Measurements from ENCODE around the gene FADD. TPM values are rescaled to one million over a fixed set of nuclear protein-coding genes. Genes with fewer than 3 reads are reported as not detected.

Gene FADD
- total and polyA plus RNA-seq, 2 donors (not counting 3 experiments of a cell fraction or from before 2014, with no cell fraction given): 35.4 to 45.1 TPM

DNA sequence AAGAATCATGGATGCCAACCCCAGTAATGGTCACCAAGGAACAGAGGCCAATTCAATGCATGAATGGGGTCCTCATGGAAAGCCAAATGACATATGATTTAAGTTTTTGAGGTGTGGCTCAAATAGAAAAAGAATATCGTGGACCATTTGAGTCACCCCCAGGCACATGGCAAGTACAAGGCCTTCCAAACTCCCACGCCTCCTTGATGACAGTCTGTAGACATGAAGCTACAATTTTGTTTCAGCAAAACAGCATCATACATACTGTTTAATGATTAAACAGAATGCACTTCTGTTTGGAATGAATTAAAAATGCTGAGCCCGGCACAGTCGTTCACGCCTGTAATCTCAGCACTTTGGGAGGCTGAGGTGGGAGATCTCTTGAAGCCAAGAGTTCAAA lies 7.4 kb downstream of the FADD start:
- POLR2A ChIA-PET: no interaction called here
- H3K4me3 ChIP-seq (replicated peaks in 1 of 3; ENCODE audit: insufficient read depth in 1 of 3, low read depth in 1 of 3, low read length in 3 of 3): no peak overlapping the region
- H3K4me2 ChIP-seq (ENCODE audit: insufficient read depth, low read length): no peak overlapping the region
- DNase-seq (ENCODE audit: low read depth, low spot score): no peak
- H3K4me1 ChIP-seq (ENCODE audit: control insufficient read depth, extremely low read depth, insufficient read depth, low read length): peaks cover under 1% of the 10 kb centered on the region
- no peak overlapping the region for H3K27ac ChIP-seq (ENCODE audit: insufficient read depth, low read depth, low read length)
- TF ChIP-seq MYC (IDR thresholded peaks at IDR 0.05; ENCODE audit: low read depth, low read length) (no peak), EZH2 (IDR thresholded peaks at IDR 0.05; ENCODE audit: borderline replicate concordance, low read depth, low read length, severe bottlenecking) (no peak), POLR2A (IDR thresholded peaks at IDR 0.05; ENCODE audit: low read depth, low read length) (no peak), JUN (IDR thresholded peaks at IDR 0.05; ENCODE audit: borderline replicate concordance, insufficient read depth, insufficient read length, low read depth) (no peak), CTCF (IDR thresholded peaks at IDR 0.05; ENCODE audit: extremely low read depth in 1 of 2, insufficient read depth in 1 of 2, low read depth in 1 of 2, low read length in 2 of 2) (no peak), MAX (IDR thresholded peaks at IDR 0.05; ENCODE audit: insufficient read depth, insufficient read length) (no peak), POLR2AphosphoS5 (IDR thresholded peaks at IDR 0.05; ENCODE audit: insufficient read depth, low read depth, low read length) (no peak), GATA2 (IDR thresholded peaks at IDR 0.05; ENCODE audit: insufficient read depth, insufficient read length, low read depth, low read length) (no peak), FOS (IDR thresholded peaks at IDR 0.05; ENCODE audit: borderline replicate concordance, insufficient read depth, low read length) (no peak)
- peaks cover 23% of the 10 kb centered on the region for H3K79me2 ChIP-seq (ENCODE audit: control insufficient read depth, insufficient read depth, low read length)
- H4K20me1 ChIP-seq (replicated peaks; ENCODE audit: control insufficient read depth, extremely low read depth, insufficient read depth, low read length): no peaks in the 10 kb centered on the region
- no peak overlapping the region for H2AFZ ChIP-seq (ENCODE audit: low read depth, low read length)
- no peaks in the 10 kb centered on the region for H3K9me3 ChIP-seq (replicated peaks; ENCODE audit: control insufficient read depth, insufficient read depth, low read length)
- intact Hi-C loops (cut with micrococcal nuclease): no loop called here
- no peak overlapping the region for H3K9ac ChIP-seq (replicated peaks; ENCODE audit: extremely low read depth, insufficient read depth, low read length)
- no peaks in the 10 kb centered on the region for H3K27me3 ChIP-seq (ENCODE audit: control insufficient read depth in 2 of 2, insufficient read depth in 2 of 2, low read length in 2 of 2)
- H3K9me1 ChIP-seq (replicated peaks; ENCODE audit: control insufficient read depth, extremely low read depth, insufficient read depth, low read length): no peaks in the 10 kb centered on the region
- no TSS peak for BruUV-seq (replicated peaks)
- H3K36me3 ChIP-seq (ENCODE audit: control insufficient read depth in 2 of 2, extremely low read depth in 1 of 2, insufficient read depth in 2 of 2, low read length in 2 of 2): peaks cover 8 to 16% of the 10 kb centered on the region in 2 experiments
- FAIRE-seq: no peak
- dilution Hi-C loops (cut with MboI; ENCODE audit: extremely low pct_ligation_motif_present, low sequenced_read_pairs): no loop called here
- CTCF ChIA-PET: interaction anchor here (1.0 kb wide), 1 partner anchor 12 kb away, joined by 3 read pairs; no protein-coding TSS in a partner anchor

Data from endothelial cell of umbilical vein (primary cell).